Mesothelial cell of epicardium (in vitro differentiated cells): ENCODE data around the gene HSPA1B. TPM values are rescaled to one million over a fixed set of nuclear protein-coding genes. Genes with fewer than 3 reads are reported as not detected.

ENCODE experiments used
- DNase-seq, 2 experiments: peaks; one replicate each; pipeline ENCODE4 v3.0.0; 2021; ENCODE audit warnings: low spot score in 2 of 2; ENCODE audit not compliant: unreplicated experiment in 2 of 2
- H3K27ac Mint-ChIP-seq: 2 replicates; pipeline ENCODE4 v1.8.0; 2021; ENCODE audit warnings: mixed read lengths
- H3K27me3 Mint-ChIP-seq: 2 replicates; pipeline ENCODE4 v1.8.0; 2021; ENCODE audit warnings: low read depth, mixed read lengths
- H3K36me3 Mint-ChIP-seq: 2 replicates; pipeline ENCODE4 v1.8.0; 2021; ENCODE audit warnings: mixed read lengths
- H3K4me1 Mint-ChIP-seq: 2 replicates; pipeline ENCODE4 v1.8.0; 2021; ENCODE audit warnings: mixed read lengths
- H3K4me3 Mint-ChIP-seq: 2 replicates; pipeline ENCODE4 v1.8.0; 2021; ENCODE audit warnings: mild to moderate bottlenecking, moderate library complexity, mixed read lengths
- H3K9me3 Mint-ChIP-seq: 2 replicates; pipeline ENCODE4 v1.8.0; 2021; ENCODE audit warnings: mixed read lengths
- total RNA-seq: library from RNA; stranded (reverse); gene quantifications from 3 replicates; pipeline ENCODE4 v1.2.1, GENCODE V29; 2021
- TF ChIP-seq, protein P1 (sequence below): fragments of 200-600 bp; sonication (generic); IDR thresholded peaks from one replicate; pipeline ENCODE4 v1.5.0; 2021; ENCODE audit warnings: antibody characterized with exemption; ENCODE audit not compliant: unreplicated experiment

Gene HSPA1B
- total RNA-seq, 1 donor from 2014 or later, result 105 TPM

DNA sequence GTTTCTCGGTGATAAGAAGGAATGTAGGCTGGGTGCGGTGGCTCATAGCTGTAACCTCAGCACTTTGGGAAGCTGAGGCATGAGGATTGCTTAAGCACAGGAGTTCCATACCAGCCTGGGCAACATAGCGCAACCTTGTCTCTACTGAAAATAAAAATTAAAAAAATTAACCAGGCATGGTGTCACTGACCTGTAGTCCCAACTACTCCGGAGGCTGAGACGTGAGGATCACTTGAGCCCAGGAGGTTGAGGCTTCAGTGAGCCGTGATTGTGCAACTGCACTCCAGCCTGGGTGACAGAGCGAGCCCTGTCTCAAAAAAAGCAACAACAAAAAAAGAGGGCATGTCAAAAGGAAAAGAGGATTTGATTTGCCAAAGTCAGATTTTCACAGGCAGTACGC, 31.2 kb downstream of the HSPA1B start:
- no peaks in the 10 kb centered on the region for H3K9me3 Mint-ChIP-seq
- TF ChIP-seq, protein P1, sequence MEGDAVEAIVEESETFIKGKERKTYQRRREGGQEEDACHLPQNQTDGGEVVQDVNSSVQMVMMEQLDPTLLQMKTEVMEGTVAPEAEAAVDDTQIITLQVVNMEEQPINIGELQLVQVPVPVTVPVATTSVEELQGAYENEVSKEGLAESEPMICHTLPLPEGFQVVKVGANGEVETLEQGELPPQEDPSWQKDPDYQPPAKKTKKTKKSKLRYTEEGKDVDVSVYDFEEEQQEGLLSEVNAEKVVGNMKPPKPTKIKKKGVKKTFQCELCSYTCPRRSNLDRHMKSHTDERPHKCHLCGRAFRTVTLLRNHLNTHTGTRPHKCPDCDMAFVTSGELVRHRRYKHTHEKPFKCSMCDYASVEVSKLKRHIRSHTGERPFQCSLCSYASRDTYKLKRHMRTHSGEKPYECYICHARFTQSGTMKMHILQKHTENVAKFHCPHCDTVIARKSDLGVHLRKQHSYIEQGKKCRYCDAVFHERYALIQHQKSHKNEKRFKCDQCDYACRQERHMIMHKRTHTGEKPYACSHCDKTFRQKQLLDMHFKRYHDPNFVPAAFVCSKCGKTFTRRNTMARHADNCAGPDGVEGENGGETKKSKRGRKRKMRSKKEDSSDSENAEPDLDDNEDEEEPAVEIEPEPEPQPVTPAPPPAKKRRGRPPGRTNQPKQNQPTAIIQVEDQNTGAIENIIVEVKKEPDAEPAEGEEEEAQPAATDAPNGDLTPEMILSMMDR, result no peak
- no peaks in the 10 kb centered on the region for H3K27me3 Mint-ChIP-seq
- peaks cover 11% of the 10 kb centered on the region for H3K4me1 Mint-ChIP-seq
- H3K27ac Mint-ChIP-seq, result no peak overlapping the region
- DNase-seq, result no peak
- H3K4me3 Mint-ChIP-seq, result no peak overlapping the region
- H3K36me3 Mint-ChIP-seq, result peaks cover 15% of the 10 kb centered on the region

DNA sequence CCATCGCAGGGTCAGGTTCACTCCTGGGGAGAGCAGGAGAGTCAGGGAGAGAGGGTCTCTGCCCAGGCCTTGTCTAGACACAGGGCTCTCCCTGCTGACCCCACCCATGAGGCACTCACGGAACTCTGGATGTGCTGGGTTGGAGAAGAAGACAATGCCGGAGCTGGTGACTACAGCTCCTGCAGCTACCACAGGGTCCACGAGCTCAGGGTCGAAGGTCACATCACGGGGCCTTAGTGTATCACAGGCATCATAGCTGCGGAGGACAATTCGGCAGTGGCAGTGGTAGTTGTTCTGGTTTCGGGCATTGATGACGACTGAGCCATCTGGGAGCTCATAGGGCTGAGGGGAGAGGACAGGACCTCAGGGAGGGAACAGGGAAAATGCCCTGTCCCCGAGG, 32.4 kb downstream of the HSPA1B start:
- H3K27ac Mint-ChIP-seq, result peak overlapping the region; percentile 50
- peak overlapping the region; percentile 14 for H3K4me3 Mint-ChIP-seq
- no peak for DNase-seq
- no peaks in the 10 kb centered on the region for H3K9me3 Mint-ChIP-seq
- H3K27me3 Mint-ChIP-seq, result no peaks in the 10 kb centered on the region
- TF ChIP-seq, protein P1, result no peak
- H3K36me3 Mint-ChIP-seq, result peaks cover 15% of the 10 kb centered on the region
- peaks cover 16% of the 10 kb centered on the region for H3K4me1 Mint-ChIP-seq

DNA sequence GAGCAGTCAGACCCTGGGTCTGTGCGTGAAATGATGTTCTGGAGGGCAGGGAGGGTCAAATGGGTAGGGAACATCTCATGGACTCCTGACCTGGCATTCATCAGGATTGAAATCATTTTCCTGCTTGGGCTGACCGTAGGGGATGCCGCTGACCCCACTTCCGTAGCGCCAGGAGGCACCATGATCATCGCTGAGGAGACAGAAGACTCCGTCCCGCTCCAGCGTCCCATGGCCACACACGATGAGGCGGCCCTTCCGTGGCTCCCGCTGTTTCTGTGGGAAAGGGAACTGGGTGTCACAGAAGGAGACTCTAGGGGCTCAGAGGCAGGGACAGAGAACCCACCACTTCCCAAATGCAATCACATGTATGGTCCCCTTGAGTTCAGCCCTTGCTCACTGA, 32.8 kb downstream of the HSPA1B start:
- no peaks in the 10 kb centered on the region for H3K9me3 Mint-ChIP-seq
- H3K27me3 Mint-ChIP-seq, result no peaks in the 10 kb centered on the region
- TF ChIP-seq, protein P1, result no peak
- peaks cover 20% of the 10 kb centered on the region for H3K4me1 Mint-ChIP-seq
- H3K27ac Mint-ChIP-seq, result no peak overlapping the region
- H3K36me3 Mint-ChIP-seq, result peaks cover 12% of the 10 kb centered on the region
- H3K4me3 Mint-ChIP-seq, result no peak overlapping the region
- no peak for DNase-seq

DNA sequence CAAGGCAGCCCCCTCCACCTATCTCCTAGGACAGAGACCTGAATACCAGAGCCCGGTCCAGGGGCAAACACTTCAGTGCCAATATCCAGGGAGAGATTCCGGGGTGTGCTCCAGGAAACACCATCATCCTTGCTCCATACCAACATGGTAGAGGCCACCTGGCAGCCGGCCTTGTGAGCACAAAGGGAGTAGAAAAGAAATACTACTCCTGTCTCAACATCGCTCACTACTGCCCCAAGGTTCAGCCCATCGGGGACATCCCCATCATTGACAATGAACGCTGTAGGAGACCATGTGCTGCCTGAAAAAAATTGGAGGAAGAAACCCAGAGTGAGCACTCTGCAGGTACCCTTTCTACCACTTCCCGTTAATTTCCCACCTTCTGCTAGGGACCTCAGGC, 33.6 kb downstream of the HSPA1B start:
- TF ChIP-seq, protein P1, result no peak
- peaks cover 8% of the 10 kb centered on the region for H3K36me3 Mint-ChIP-seq
- no peaks in the 10 kb centered on the region for H3K9me3 Mint-ChIP-seq
- peak overlapping the region; percentile 97 for H3K4me3 Mint-ChIP-seq
- peaks cover 20% of the 10 kb centered on the region for H3K4me1 Mint-ChIP-seq
- no peaks in the 10 kb centered on the region for H3K27me3 Mint-ChIP-seq
- DNase-seq, result no peak
- no peak overlapping the region for H3K27ac Mint-ChIP-seq

DNA sequence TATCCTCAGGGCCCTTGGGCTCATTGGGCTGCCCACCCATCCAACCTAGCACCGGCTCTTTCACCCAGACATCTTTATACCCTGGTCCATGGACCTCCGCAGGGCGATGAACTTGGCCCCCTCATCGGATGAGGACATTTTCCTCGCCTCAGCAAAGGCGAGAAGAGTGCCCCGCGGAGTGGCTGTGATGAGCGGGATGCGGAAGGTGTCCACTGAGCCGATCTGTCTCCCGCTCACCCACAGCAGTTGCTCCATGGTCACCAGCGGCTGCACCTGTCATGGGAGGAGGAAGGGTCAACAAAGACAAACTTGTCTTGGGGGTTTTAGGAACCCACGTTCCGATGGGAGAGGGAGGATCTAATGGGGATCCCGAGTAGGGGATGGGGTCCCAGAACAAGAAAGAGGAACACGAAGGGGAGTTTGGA, 34.4 kb downstream of the HSPA1B start:
- no peaks in the 10 kb centered on the region for H3K9me3 Mint-ChIP-seq
- peak overlapping the region; percentile 97 for H3K4me3 Mint-ChIP-seq
- peak overlapping the region; percentile 100 for H3K27ac Mint-ChIP-seq
- peaks cover 20% of the 10 kb centered on the region for H3K4me1 Mint-ChIP-seq
- peaks cover 8% of the 10 kb centered on the region for H3K36me3 Mint-ChIP-seq
- H3K27me3 Mint-ChIP-seq, result no peaks in the 10 kb centered on the region
- no peak for DNase-seq
- TF ChIP-seq, protein P1, result no peak
